IMR-90 (cell line): ENCODE data around the gene PLPP3. TPM values are rescaled to one million over a fixed set of nuclear protein-coding genes. Genes with fewer than 3 reads are reported as not detected.

Experiments used
- ATAC-seq: fragments of 200-7000 bp; cut with Tn5 transposase; 2 replicates; pipeline ENCODE4 v1.9.1; 2020; ENCODE audit warnings: low read depth, mild to moderate bottlenecking, moderate library complexity
- BruUV-seq: library from RNA; stranded (reverse); fragments of 400-500 nt; replicated peaks from 2 replicates; lab custom pipeline; 2021; lab: Mats Ljungman, UMichigan
- CTCF ChIA-PET: fragments of 300-600 bp; formaldehyde crosslinking; extraction: SDS; loops from one replicate; lab custom pipeline; 2021; ENCODE audit warnings: antibody characterized with exemption; lab: Yijun Ruan, JAX
- POLR2A ChIA-PET: fragments of 300-600 bp; sonication (Branson Sonifier 250); formaldehyde crosslinking; loops from one replicate; lab custom pipeline; 2022; ENCODE audit warnings: antibody characterized with exemption; ENCODE audit not compliant: unreplicated experiment; lab: Charles Lee
- DNase-seq: peaks from one replicate; pipeline ENCODE4 v3.0.0; 2013
- H2AFZ ChIP-seq: replicated peaks from 2 replicates; pipeline ENCODE3; 2013; ENCODE audit warnings: low read length, mild to moderate bottlenecking; ENCODE audit not compliant: poor library complexity
- H2AK5ac ChIP-seq: 2 replicates; pipeline ENCODE4 v1.6.1; 2013; ENCODE audit warnings: low read depth, low read length, inconsistent platforms
- H2AK9ac ChIP-seq: replicated peaks from 2 replicates; pipeline ENCODE3; 2013; ENCODE audit warnings: mild to moderate bottlenecking, low read depth, low read length, moderate library complexity; ENCODE audit not compliant: poor library complexity
- H2BK120ac ChIP-seq: 2 replicates; pipeline ENCODE4 v1.6.1; 2013; ENCODE audit warnings: low read depth, low read length, inconsistent platforms
- H2BK15ac ChIP-seq: 3 replicates; pipeline ENCODE4 v1.6.1; 2013; ENCODE audit warnings: low read depth, low read length, inconsistent platforms
- H2BK20ac ChIP-seq: 2 replicates; pipeline ENCODE4 v1.6.1; 2013; ENCODE audit warnings: low read depth, mild to moderate bottlenecking, inconsistent platforms, low read length, moderate library complexity
- H2BK5ac ChIP-seq: 2 replicates; pipeline ENCODE4 v1.6.1; 2013; ENCODE audit warnings: mild to moderate bottlenecking, low read depth, low read length, inconsistent platforms; ENCODE audit not compliant: poor library complexity, severe bottlenecking
- H3K14ac ChIP-seq: replicated peaks from 2 replicates; pipeline ENCODE4 v1.6.1; 2013; ENCODE audit warnings: low read depth, low read length, inconsistent platforms
- H3K18ac ChIP-seq: 2 replicates; pipeline ENCODE4 v1.6.1; 2013; ENCODE audit warnings: low read depth, low read length, control low read depth
- H3K23ac ChIP-seq: 2 replicates; pipeline ENCODE4 v1.6.1; 2013; ENCODE audit warnings: low read depth, low read length, inconsistent platforms
- H3K27ac ChIP-seq: 2 replicates; pipeline ENCODE4 v1.5.1; 2013; ENCODE audit warnings: mild to moderate bottlenecking, control low read depth, low read length; ENCODE audit not compliant: insufficient read depth
- H3K27me3 ChIP-seq: 2 replicates; pipeline ENCODE4 v1.6.1; 2013; ENCODE audit warnings: low read length; ENCODE audit not compliant: control insufficient read depth, insufficient read depth
- H3K36me3 ChIP-seq: 2 replicates; pipeline ENCODE4 v1.6.1; 2013; ENCODE audit warnings: low read length, mixed read lengths; ENCODE audit not compliant: control insufficient read depth, insufficient read depth
- H3K4ac ChIP-seq: 2 replicates; pipeline ENCODE4 v1.6.1; 2013; ENCODE audit warnings: low read depth, low read length, inconsistent platforms
- H3K4me1 ChIP-seq: 2 replicates; pipeline ENCODE4 v1.6.1; 2013; ENCODE audit warnings: low read length, mixed read lengths; ENCODE audit not compliant: control insufficient read depth, insufficient read depth
- H3K4me2 ChIP-seq: 2 replicates; pipeline ENCODE4 v1.6.1; 2013; ENCODE audit warnings: low read depth, mild to moderate bottlenecking, control low read depth, low read length, moderate library complexity
- H3K4me3 ChIP-seq: 2 replicates; pipeline ENCODE4 v1.5.1; 2013; ENCODE audit warnings: low read depth, mild to moderate bottlenecking, control low read depth, low read length, moderate library complexity; ENCODE audit not compliant: insufficient read depth
- H3K56ac ChIP-seq: 2 replicates; pipeline ENCODE4 v1.6.1; 2013; ENCODE audit warnings: low read length, inconsistent platforms; ENCODE audit not compliant: insufficient read depth; ENCODE audit errors: extremely low read depth
- H3K79me1 ChIP-seq, 2 experiments: 2 replicates each; pipeline ENCODE4 v1.6.1; 2013; ENCODE audit warnings: low read length in 2 of 2, inconsistent platforms in 1 of 2, low read depth in 1 of 2
- H3K9ac ChIP-seq: 2 replicates; pipeline ENCODE4 v1.6.1; 2013; ENCODE audit warnings: low read depth, low read length, control low read depth
- H3K9me1 ChIP-seq: 2 replicates; pipeline ENCODE4 v1.6.1; 2013; ENCODE audit warnings: low read length, inconsistent platforms; ENCODE audit not compliant: insufficient read depth
- H3K9me3 ChIP-seq: 2 replicates; pipeline ENCODE4 v1.6.1; 2013; ENCODE audit warnings: low read length; ENCODE audit not compliant: control insufficient read depth, insufficient read depth
- H4K20me1 ChIP-seq: 2 replicates; pipeline ENCODE4 v1.6.1; 2013; ENCODE audit warnings: low read length, inconsistent platforms; ENCODE audit not compliant: insufficient read depth
- H4K5ac ChIP-seq: 2 replicates; pipeline ENCODE4 v1.6.1; 2013; ENCODE audit warnings: mild to moderate bottlenecking, low read depth, low read length, control low read depth
- H4K8ac ChIP-seq, 2 experiments: 2 replicates each; pipeline ENCODE4 v1.6.1; 2013; ENCODE audit warnings: low read depth in 2 of 2, low read length in 2 of 2, control low read depth in 1 of 2, inconsistent platforms in 1 of 2
- H4K91ac ChIP-seq: 2 replicates; pipeline ENCODE4 v1.6.1; 2013; ENCODE audit warnings: low read depth, low read length, inconsistent platforms; ENCODE audit not compliant: insufficient read depth
- CTCF ChIP-seq: conservative IDR thresholded peaks from 2 replicates; pipeline ENCODE4 v1.5.1; 2012; ENCODE audit warnings: mild to moderate bottlenecking, low read depth, low read length, improper control_type of control experiment
- FOS ChIP-seq: fragments of 150-350 bp; IDR thresholded peaks from 2 replicates; pipeline ENCODE4 v1.6.1; 2016; ENCODE audit warnings: low read depth, low read length
- WGBS, 2 experiments: methylation state at CpG; one replicate each; pipeline versions ENCODE4 v1.1.5 to v1.1.7; 2013; ENCODE audit warnings: missing lambda C conversion rate in 2 of 2; ENCODE audit not compliant: insufficient read length in 1 of 2; ENCODE audit errors: extremely low coverage in 2 of 2; 5-methylcytosine and 5-hydroxymethylcytosine counted together
- dilution Hi-C: fragments of 300-500 bp; cut with HindIII; formaldehyde crosslinking; loops from one replicate; pipeline ENCODE4 v1.14.3; 2018; ENCODE audit warnings: low sequenced_read_pairs; ENCODE audit not compliant: unreplicated experiment
- in situ Hi-C: fragments of 300-500 bp; cut with MboI; formaldehyde crosslinking; loops from 3 replicates; pipeline ENCODE4 v1.14.3; 2019; ENCODE audit warnings: low sequenced_read_pairs, inconsistent platforms, mixed read lengths
- intact Hi-C: fragments of 100-400 bp; cut with micrococcal nuclease; formaldehyde crosslinking; loops from 2 replicates; pipeline ENCODE4 v1.10.0; 2022
- polyA plus RNA-seq, 3 experiments: library from polyadenylated mRNA; depleted of rRNA; stranded (reverse); fragments of >200 nt; gene quantifications; 2 replicates each; pipeline ENCODE4 v1.2.3, GENCODE V29; 2012; ENCODE audit warnings: low replicate concordance in 1 of 3
- total RNA-seq: library from RNA; depleted of rRNA; stranded (reverse); fragments of >200 nt; gene quantifications from 2 replicates; pipeline ENCODE4 v1.2.3, GENCODE V29; 2012

The PLPP3 gene
- total and polyA plus RNA-seq, 2 of the 4 experiments (the other 2 are of a cell fraction), result 49.9 to 56.6 TPM

GRCh38 chr1:56526571-56527174 is 52.7 kb downstream of the PLPP3 start:
- dilution Hi-C loops, result no loop called here
- no peak overlapping the region for H3K4me3 ChIP-seq
- BruUV-seq, result no TSS peak
- H3K27ac ChIP-seq, result no peak overlapping the region
- no peaks in the 10 kb centered on the region for H3K9me3 ChIP-seq
- peaks cover 60% of the 10 kb centered on the region for H3K36me3 ChIP-seq
- POLR2A ChIA-PET, result no interaction called here
- no peak overlapping the region for H2AK5ac ChIP-seq
- peaks cover 12% of the 10 kb centered on the region for H3K4me1 ChIP-seq
- no peak overlapping the region for H3K4me2 ChIP-seq
- no peak overlapping the region for H3K56ac ChIP-seq
- H4K91ac ChIP-seq, result no peak overlapping the region
- no peak overlapping the region for H3K18ac ChIP-seq
- H2AK9ac ChIP-seq, result no peak overlapping the region
- H2AFZ ChIP-seq, result no peak overlapping the region
- ATAC-seq (no peak; the same call in 1 of the 2 replicates), DNase-seq (peak; percentile 32)
- no CpG with 5 or more reads among the region's 5 CpGs for WGBS, 2 experiments
- H3K27me3 ChIP-seq, result no peaks in the 10 kb centered on the region
- no peak overlapping the region for H3K4ac ChIP-seq
- no peak overlapping the region for H4K5ac ChIP-seq
- in situ Hi-C loops, result no loop called here
- H2BK120ac ChIP-seq, result no peak overlapping the region
- H2BK5ac ChIP-seq, result no peak overlapping the region
- H3K79me1 ChIP-seq, result peaks cover 55 to 84% of the 10 kb centered on the region in 2 experiments
- H2BK20ac ChIP-seq, result no peak overlapping the region
- H3K9me1 ChIP-seq, result peaks cover 23% of the 10 kb centered on the region
- peaks cover 77% of the 10 kb centered on the region for H4K20me1 ChIP-seq
- intact Hi-C loops, result no loop called here
- H3K23ac ChIP-seq, result no peak overlapping the region
- H4K8ac ChIP-seq, result no peak overlapping the region
- CTCF ChIA-PET, result interaction anchor here (0.6 kb wide), 1 partner anchor 583 kb away, joined by 3 read pairs; no protein-coding TSS in a partner anchor
- no peak overlapping the region for H3K14ac ChIP-seq
- no peak overlapping the region for H2BK15ac ChIP-seq
- TF ChIP-seq CTCF, result no peak
- peak; percentile 23; the same call in 1 of the 2 replicates for TF ChIP-seq FOS
- H3K9ac ChIP-seq, result no peak overlapping the region
